ENCODE measurements around the gene SLC7A8. TPM values are rescaled to one million over a fixed set of nuclear protein-coding genes. Genes with fewer than 3 reads are reported as not detected.

Gene SLC7A8
- total RNA-seq, 3 donors from 2014 or later: 46.8 to 98.9 (median 61.9) TPM

- Histone ChIP-seq H3K27ac (peak overlapping the region in 1 of 2 donors; percentile 21), H3K4me3 (no peak overlapping the region), H3K27me3 (no peaks in the 10 kb centered on the region), H3K4me1 (no peaks in the 10 kb centered on the region), H3K9me3 (no peaks in the 10 kb centered on the region), H3K36me3 (no peaks in the 10 kb centered on the region)
- TF ChIP-seq POLR2A (IDR thresholded peaks at IDR 0.05): no peak
- DNase-seq (ENCODE audit: low spot score in 2 of 2): no peak
- intact Hi-C loops (cut with DNase I; ENCODE audit: low total_unique reads): no loop called here
Observed at GRCh38 chr14:23158779-23159178, 24.7 kb downstream of the SLC7A8 start.

GRCh38 chr14:23154964-23155587, 28.4 kb downstream of the SLC7A8 start:
- peaks cover 3 to 10% of the 10 kb centered on the region in 2 donors for H3K4me1 ChIP-seq
- TF ChIP-seq POLR2A (IDR thresholded peaks at IDR 0.05) (no peak), CTCF (IDR thresholded peaks at IDR 0.05) (no peak), POLR2AphosphoS5 (IDR thresholded peaks at IDR 0.05) (peak; percentile 40 to 62 (median 50))
- peak overlapping the region in 2 of 3 donors; percentile 8 to 45 for H3K4me3 ChIP-seq
- peak overlapping the region; percentile 81 to 96 for H3K27ac ChIP-seq
- no peaks in the 10 kb centered on the region for H3K27me3 ChIP-seq
- H3K36me3 ChIP-seq: no peaks in the 10 kb centered on the region
- no peaks in the 10 kb centered on the region for H3K9me3 ChIP-seq
- peak; percentile 68 to 80 for DNase-seq (ENCODE audit: low spot score in 2 of 2)
- intact Hi-C loops (cut with DNase I; ENCODE audit: low total_unique reads): no loop called here

GRCh38 chr14:23153851-23154796, 29.3 kb downstream of the SLC7A8 start:
- Histone ChIP-seq H3K27me3 (no peaks in the 10 kb centered on the region), H3K4me3 (peak overlapping the region; percentile 38 to 54 (median 48)), H3K36me3 (no peaks in the 10 kb centered on the region), H3K9me3 (no peaks in the 10 kb centered on the region), H3K4me1 (peaks cover 3 to 10% of the 10 kb centered on the region in 2 donors), H3K27ac (peak overlapping the region; percentile 93 to 96)
- TF ChIP-seq POLR2AphosphoS5 (IDR thresholded peaks at IDR 0.05) (peak; percentile 51 to 84 (median 71)), POLR2A (IDR thresholded peaks at IDR 0.05) (peak; percentile 44), CTCF (IDR thresholded peaks at IDR 0.05) (no peak)
- peak; percentile 90 to 91 for DNase-seq (ENCODE audit: low spot score in 2 of 2)
- intact Hi-C loops (cut with DNase I; ENCODE audit: low total_unique reads): no loop called here

GRCh38 chr14:23151342-23151741, 32.1 kb downstream of the SLC7A8 start:
- intact Hi-C loops (cut with DNase I; ENCODE audit: low total_unique reads): no loop called here
- H3K4me1 ChIP-seq: peaks cover 3 to 12% of the 10 kb centered on the region in 2 donors
- no peak for DNase-seq (ENCODE audit: low spot score in 2 of 2)
- peak overlapping the region; percentile 44 to 87 for H3K27ac ChIP-seq
- no peak for TF ChIP-seq CTCF (IDR thresholded peaks at IDR 0.05)
- TF ChIP-seq POLR2A (IDR thresholded peaks at IDR 0.05): no peak
- TF ChIP-seq POLR2AphosphoS5 (IDR thresholded peaks at IDR 0.05): no peak
- no peak overlapping the region for H3K4me3 ChIP-seq
- no peaks in the 10 kb centered on the region for H3K9me3 ChIP-seq
- no peaks in the 10 kb centered on the region for H3K27me3 ChIP-seq
- H3K36me3 ChIP-seq: no peaks in the 10 kb centered on the region

GRCh38 chr14:23149745-23150144, 33.7 kb downstream of the SLC7A8 start:
- peaks cover 3 to 16% of the 10 kb centered on the region in 2 donors for H3K4me1 ChIP-seq
- no peaks in the 10 kb centered on the region for H3K27me3 ChIP-seq
- no peaks in the 10 kb centered on the region for H3K36me3 ChIP-seq
- H3K27ac ChIP-seq: peak overlapping the region; percentile 54 to 87
- no peaks in the 10 kb centered on the region for H3K9me3 ChIP-seq
- no peak for DNase-seq (ENCODE audit: low spot score in 2 of 2)
- no peak overlapping the region for H3K4me3 ChIP-seq
- TF ChIP-seq POLR2A (IDR thresholded peaks at IDR 0.05) (no peak), CTCF (IDR thresholded peaks at IDR 0.05) (no peak), POLR2AphosphoS5 (IDR thresholded peaks at IDR 0.05) (no peak)
- intact Hi-C loops (cut with DNase I; ENCODE audit: low total_unique reads): no loop called here

All from breast epithelium (tissue), 4 donors.